Measurements from ENCODE around the gene PPP1R1C. TPM values are rescaled to one million over a fixed set of nuclear protein-coding genes. Genes with fewer than 3 reads are reported as not detected.

PPP1R1C gene
- total RNA-seq, 1 experiment from 2014 or later, result 2.8 TPM

- intact Hi-C loops (cut with micrococcal nuclease; ENCODE audit: unreplicated experiment), result no loop called here
- H3K9me3 Mint-ChIP-seq (ENCODE audit: unreplicated experiment), result peaks cover 31% of the 10 kb centered on the region
- H3K4me1 ChIP-seq, result peaks cover 71% of the 10 kb centered on the region
- no peak overlapping the region for H3K4me3 Mint-ChIP-seq (ENCODE audit: unreplicated experiment)
- CTCF ChIA-PET, result no interaction called here
- no peaks in the 10 kb centered on the region for H3K36me3 ChIP-seq (ENCODE audit: control insufficient read depth, insufficient read depth, low read length)
- H3K27ac Mint-ChIP-seq (ENCODE audit: unreplicated experiment), result peak overlapping the region; percentile 85
- H3K9me3 ChIP-seq, result no peaks in the 10 kb centered on the region
- BruUV-seq (replicated peaks), result no TSS peak
- no peaks in the 10 kb centered on the region for H3K27me3 ChIP-seq (replicated peaks; ENCODE audit: control insufficient read depth, insufficient read depth, low read length)
- no peak for TF ChIP-seq CTCF (IDR thresholded peaks at IDR 0.05; ENCODE audit: insufficient read depth in 1 of 2, low read depth in 1 of 2, low read length in 1 of 2, severe bottlenecking in 1 of 2, unreplicated experiment in 1 of 2)
- no peaks in the 10 kb centered on the region for H3K27me3 Mint-ChIP-seq (ENCODE audit: insufficient read depth, unreplicated experiment)
- H3K4me3 ChIP-seq (ENCODE audit: low read depth, low read length), result no peak overlapping the region
- peak; percentile 47 to 58 for DNase-seq
- no peaks in the 10 kb centered on the region for H3K36me3 Mint-ChIP-seq (ENCODE audit: insufficient read depth, unreplicated experiment)
- POLR2A ChIA-PET, result no interaction called here
- peaks cover 46% of the 10 kb centered on the region for H3K4me1 Mint-ChIP-seq (ENCODE audit: low read depth, unreplicated experiment)
These were observed 38.4 kb upstream of the PPP1R1C start for GRCh38 chr2:181947273-181947672.

- CTCF ChIA-PET, result no interaction called here
- Histone ChIP-seq H3K27me3 (replicated peaks; ENCODE audit: control insufficient read depth, insufficient read depth, low read length) (no peaks in the 10 kb centered on the region), H3K4me1 (peaks cover 65% of the 10 kb centered on the region), H3K36me3 (ENCODE audit: control insufficient read depth, insufficient read depth, low read length) (no peaks in the 10 kb centered on the region), H3K9me3 (no peaks in the 10 kb centered on the region), H3K4me3 (ENCODE audit: low read depth, low read length) (no peak overlapping the region)
- POLR2A ChIA-PET, result no interaction called here
- BruUV-seq (replicated peaks), result no TSS peak
- no peak for TF ChIP-seq CTCF (IDR thresholded peaks at IDR 0.05; ENCODE audit: insufficient read depth in 1 of 2, low read depth in 1 of 2, low read length in 1 of 2, severe bottlenecking in 1 of 2, unreplicated experiment in 1 of 2)
- peak overlapping the region; percentile 85 for H3K27ac Mint-ChIP-seq (ENCODE audit: unreplicated experiment)
- H3K36me3 Mint-ChIP-seq (ENCODE audit: insufficient read depth, unreplicated experiment), result no peaks in the 10 kb centered on the region
- peaks cover 37% of the 10 kb centered on the region for H3K4me1 Mint-ChIP-seq (ENCODE audit: low read depth, unreplicated experiment)
- H3K9me3 Mint-ChIP-seq (ENCODE audit: unreplicated experiment), result peaks cover 31% of the 10 kb centered on the region
- intact Hi-C loops (cut with micrococcal nuclease; ENCODE audit: unreplicated experiment), result no loop called here
- DNase-seq, result no peak
- no peaks in the 10 kb centered on the region for H3K27me3 Mint-ChIP-seq (ENCODE audit: insufficient read depth, unreplicated experiment)
- H3K4me3 Mint-ChIP-seq (ENCODE audit: unreplicated experiment), result no peak overlapping the region
These were observed 37.4 kb upstream of the PPP1R1C start for GRCh38 chr2:181948227-181948626.

GRCh38 chr2:181949047-181949446 is 36.6 kb upstream of the PPP1R1C start:
- H3K4me1 ChIP-seq, result peaks cover 57% of the 10 kb centered on the region
- no peak for DNase-seq
- no peaks in the 10 kb centered on the region for H3K27me3 Mint-ChIP-seq (ENCODE audit: insufficient read depth, unreplicated experiment)
- H3K27ac Mint-ChIP-seq (ENCODE audit: unreplicated experiment), result peak overlapping the region; percentile 85
- no TSS peak for BruUV-seq (replicated peaks)
- CTCF ChIA-PET, result no interaction called here
- H3K36me3 ChIP-seq (ENCODE audit: control insufficient read depth, insufficient read depth, low read length), result no peaks in the 10 kb centered on the region
- no peaks in the 10 kb centered on the region for H3K27me3 ChIP-seq (replicated peaks; ENCODE audit: control insufficient read depth, insufficient read depth, low read length)
- H3K4me3 ChIP-seq (ENCODE audit: low read depth, low read length), result no peak overlapping the region
- H3K9me3 ChIP-seq, result no peaks in the 10 kb centered on the region
- no peaks in the 10 kb centered on the region for H3K36me3 Mint-ChIP-seq (ENCODE audit: insufficient read depth, unreplicated experiment)
- H3K4me1 Mint-ChIP-seq (ENCODE audit: low read depth, unreplicated experiment), result peaks cover 31% of the 10 kb centered on the region
- intact Hi-C loops (cut with micrococcal nuclease; ENCODE audit: unreplicated experiment), result no loop called here
- POLR2A ChIA-PET, result no interaction called here
- TF ChIP-seq CTCF (IDR thresholded peaks at IDR 0.05; ENCODE audit: insufficient read depth in 1 of 2, low read depth in 1 of 2, low read length in 1 of 2, severe bottlenecking in 1 of 2, unreplicated experiment in 1 of 2), result no peak
- peaks cover 31% of the 10 kb centered on the region for H3K9me3 Mint-ChIP-seq (ENCODE audit: unreplicated experiment)
- no peak overlapping the region for H3K4me3 Mint-ChIP-seq (ENCODE audit: unreplicated experiment)

All from Caco-2 (cell line).